ENCODE measurements around the gene PLCH1. TPM values are rescaled to one million over a fixed set of nuclear protein-coding genes. Genes with fewer than 3 reads are reported as not detected.

Gene PLCH1
- total RNA-seq, 4 donors from 2014 or later, result under 0.01 TPM; not detected in 3

DNA sequence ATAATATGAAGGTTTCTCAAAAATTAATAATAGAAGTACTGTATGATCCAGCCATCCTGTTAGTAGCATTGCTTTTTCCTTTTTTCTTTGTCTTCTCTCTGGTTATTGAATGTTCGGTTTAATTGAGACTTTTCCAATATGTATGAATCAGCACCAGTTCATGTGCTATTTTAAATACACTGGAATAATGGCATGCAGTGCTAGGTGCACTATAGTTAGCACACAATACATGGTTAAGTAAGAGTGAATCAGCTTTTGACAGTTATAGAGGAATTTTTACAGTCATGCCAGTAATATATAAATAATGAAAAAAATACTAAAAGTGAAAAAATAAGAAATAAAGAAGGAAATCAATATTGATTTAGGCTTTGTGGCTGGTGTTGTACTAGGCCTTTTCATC lies 337.5 kb downstream of the PLCH1 start:
- TF ChIP-seq, protein P1, sequence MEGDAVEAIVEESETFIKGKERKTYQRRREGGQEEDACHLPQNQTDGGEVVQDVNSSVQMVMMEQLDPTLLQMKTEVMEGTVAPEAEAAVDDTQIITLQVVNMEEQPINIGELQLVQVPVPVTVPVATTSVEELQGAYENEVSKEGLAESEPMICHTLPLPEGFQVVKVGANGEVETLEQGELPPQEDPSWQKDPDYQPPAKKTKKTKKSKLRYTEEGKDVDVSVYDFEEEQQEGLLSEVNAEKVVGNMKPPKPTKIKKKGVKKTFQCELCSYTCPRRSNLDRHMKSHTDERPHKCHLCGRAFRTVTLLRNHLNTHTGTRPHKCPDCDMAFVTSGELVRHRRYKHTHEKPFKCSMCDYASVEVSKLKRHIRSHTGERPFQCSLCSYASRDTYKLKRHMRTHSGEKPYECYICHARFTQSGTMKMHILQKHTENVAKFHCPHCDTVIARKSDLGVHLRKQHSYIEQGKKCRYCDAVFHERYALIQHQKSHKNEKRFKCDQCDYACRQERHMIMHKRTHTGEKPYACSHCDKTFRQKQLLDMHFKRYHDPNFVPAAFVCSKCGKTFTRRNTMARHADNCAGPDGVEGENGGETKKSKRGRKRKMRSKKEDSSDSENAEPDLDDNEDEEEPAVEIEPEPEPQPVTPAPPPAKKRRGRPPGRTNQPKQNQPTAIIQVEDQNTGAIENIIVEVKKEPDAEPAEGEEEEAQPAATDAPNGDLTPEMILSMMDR (IDR thresholded peaks at IDR 0.05; ENCODE audit: low read depth), result no peak

DNA sequence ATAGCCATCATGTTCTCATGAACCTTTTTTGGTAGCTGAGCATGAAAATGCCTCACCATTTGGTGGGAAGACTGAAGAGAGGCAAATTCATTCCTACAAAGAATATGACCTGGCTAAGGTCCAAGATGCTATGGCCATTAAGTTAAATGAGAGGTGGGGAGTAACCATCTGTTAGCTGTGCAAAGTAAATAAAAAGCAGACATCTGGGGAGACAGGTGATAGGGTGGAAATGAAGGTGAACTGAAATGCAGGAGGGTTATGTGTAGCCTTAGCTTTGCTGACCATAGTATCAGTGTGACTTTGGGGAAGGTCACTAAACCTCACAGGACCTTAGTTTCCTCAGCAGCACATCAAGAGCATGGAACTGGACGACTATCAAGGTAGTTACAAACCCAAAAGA lies 340.4 kb downstream of the PLCH1 start:
- TF ChIP-seq, protein P1 (IDR thresholded peaks at IDR 0.05; ENCODE audit: low read depth), result no peak

DNA sequence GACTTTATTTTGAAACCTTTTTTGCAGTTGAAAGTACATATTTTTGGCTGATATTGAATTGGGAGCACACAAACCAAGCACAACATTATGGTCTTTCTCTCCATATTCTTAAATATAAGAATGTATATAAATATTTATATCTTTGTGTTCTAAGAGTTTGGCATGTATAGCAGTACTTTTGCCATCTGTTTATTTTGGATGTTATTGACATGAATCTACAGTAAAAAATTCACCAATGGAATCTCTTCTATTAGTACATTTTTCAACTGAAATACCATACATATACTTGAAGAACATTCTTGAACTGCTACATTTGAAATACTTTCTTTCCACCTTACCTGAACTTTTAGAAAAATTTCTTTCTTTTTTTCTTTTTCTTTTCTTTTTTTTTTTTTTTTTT lies 342.2 kb downstream of the PLCH1 start:
- TF ChIP-seq, protein P1 (IDR thresholded peaks at IDR 0.05; ENCODE audit: low read depth), result no peak

DNA sequence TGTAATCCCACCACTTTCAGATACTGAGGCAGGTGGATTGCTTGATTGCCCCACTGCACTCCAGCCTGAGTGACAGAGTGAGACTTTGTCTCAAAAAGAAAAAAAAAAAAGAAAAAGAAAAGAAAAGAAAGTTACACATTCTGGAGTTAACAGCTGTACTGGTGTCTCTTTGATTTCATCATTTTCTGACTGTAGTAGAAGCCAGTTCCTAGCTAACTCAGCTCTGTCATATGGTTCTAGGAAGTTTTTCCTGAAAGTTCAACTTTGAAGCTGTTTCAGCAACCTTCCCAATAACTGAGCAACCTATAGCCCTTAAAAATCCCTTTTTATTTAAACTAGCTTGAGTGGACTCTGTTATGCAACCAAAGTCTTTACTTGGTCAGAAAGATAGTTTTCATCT lies 346.8 kb downstream of the PLCH1 start:
- TF ChIP-seq, protein P1 (IDR thresholded peaks at IDR 0.05; ENCODE audit: low read depth), result no peak

DNA sequence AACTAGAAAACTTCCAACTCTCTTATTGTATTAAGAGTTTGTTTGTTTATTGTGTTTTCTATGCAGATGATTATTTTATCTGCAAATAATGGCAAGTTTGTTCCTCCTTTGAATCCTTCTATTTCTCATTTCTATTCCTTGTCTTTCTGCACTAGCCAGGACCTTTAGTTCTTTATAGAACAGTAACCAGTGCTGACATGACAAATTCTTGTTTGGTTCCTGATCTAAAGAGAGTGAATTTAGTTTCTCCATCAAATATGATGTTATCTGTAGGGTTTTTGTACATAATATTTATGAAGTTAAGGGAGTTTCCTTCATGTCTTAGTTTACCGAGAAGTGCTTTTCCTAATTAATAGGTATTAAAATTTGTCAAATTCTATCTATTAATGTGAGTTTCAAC lies 350.6 kb downstream of the PLCH1 start:
- TF ChIP-seq, protein P1 (IDR thresholded peaks at IDR 0.05; ENCODE audit: low read depth), result no peak

DNA sequence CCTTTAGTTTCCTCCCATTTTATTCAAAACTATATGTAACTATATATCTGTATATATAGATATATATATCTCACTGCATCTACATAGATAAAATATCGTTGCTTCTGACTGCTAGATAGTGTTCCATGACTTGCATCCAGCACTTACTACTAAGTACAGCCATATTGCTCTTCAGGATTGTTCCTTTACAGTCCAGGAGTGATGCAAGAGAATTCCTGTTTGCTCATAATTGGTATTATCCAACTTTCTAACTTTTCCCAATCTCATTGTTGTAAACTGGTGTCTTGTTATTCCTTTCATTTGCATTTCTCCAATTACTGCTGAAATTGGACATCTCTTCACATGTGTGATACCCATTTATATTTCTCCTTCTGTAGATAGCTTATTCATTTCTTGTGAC lies 351.6 kb downstream of the PLCH1 start:
- TF ChIP-seq, protein P1 (IDR thresholded peaks at IDR 0.05; ENCODE audit: low read depth), result no peak

DNA sequence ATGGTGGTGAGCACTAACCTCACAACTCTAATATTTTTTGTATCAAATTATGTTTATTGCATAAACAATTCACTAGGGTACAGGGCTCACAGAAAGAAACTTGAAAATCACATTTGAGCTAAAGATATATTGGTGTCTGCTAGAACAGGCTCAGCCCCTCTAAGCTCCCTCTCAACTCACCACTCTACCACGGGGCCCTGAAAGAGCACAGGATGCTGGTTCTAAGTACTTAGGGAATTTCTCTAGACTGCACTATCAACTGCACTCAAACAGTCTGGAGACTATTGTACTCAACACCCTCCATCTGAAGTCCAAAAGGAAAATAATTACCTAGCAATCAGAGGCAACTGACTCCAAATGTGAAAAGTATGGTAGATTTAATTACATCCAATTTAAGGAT lies 352.7 kb downstream of the PLCH1 start:
- TF ChIP-seq, protein P1 (IDR thresholded peaks at IDR 0.05; ENCODE audit: low read depth), result no peak
